ENCODE measurements around the gene SLC30A2. TPM values are rescaled to one million over a fixed set of nuclear protein-coding genes. Genes with fewer than 3 reads are reported as not detected.
A peak's percentile ranks its signal among the peaks of the same experiment; 100 is the strongest.

Gene SLC30A2
- total RNA-seq, 1 donor from 2014 or later, result 5.0 TPM

DNA sequence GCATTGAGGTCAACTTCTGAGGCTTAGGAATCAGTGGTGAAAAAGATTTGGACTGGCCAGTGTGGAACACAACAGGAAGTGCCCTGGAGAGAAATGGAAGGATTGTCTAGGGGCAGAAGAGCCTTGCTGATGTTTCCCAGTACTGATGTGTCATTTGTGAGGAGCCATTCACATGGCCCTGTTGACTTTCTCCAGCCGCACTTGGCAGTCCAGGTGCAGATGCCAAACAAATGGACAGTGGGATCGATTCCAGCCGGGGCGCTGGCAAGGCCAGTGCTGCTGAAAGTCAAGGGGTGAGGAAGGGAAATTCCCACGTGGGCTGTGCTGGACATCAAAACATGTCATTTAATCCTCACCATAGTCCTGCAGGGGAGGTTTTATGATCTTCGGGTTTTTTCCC lies 26.4 kb upstream of the SLC30A2 start:
- DNase-seq (ENCODE audit: low spot score), result peak; percentile 85
- intact Hi-C loops (cut with DNase I), result no loop called here

DNA sequence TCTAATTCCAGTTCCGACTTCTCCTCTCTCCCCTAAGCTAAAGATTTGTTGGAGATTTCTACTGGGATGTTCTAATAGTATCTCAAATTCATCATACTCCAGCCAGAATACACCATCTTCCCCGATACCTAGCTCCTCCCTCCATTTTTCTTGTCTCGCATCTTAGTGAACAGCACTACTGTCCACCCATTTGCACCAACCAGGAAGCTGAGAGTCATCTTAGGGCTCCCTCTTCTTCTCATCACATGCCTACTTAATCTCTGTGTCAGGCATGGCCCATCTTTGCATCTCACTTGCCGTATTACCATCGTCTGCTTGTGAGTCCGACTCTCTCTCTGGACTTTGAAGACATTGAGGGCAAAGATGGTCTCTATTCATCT lies 25.0 kb upstream of the SLC30A2 start:
- intact Hi-C loops (cut with DNase I), result no loop called here
- DNase-seq (ENCODE audit: low spot score), result no peak

DNA sequence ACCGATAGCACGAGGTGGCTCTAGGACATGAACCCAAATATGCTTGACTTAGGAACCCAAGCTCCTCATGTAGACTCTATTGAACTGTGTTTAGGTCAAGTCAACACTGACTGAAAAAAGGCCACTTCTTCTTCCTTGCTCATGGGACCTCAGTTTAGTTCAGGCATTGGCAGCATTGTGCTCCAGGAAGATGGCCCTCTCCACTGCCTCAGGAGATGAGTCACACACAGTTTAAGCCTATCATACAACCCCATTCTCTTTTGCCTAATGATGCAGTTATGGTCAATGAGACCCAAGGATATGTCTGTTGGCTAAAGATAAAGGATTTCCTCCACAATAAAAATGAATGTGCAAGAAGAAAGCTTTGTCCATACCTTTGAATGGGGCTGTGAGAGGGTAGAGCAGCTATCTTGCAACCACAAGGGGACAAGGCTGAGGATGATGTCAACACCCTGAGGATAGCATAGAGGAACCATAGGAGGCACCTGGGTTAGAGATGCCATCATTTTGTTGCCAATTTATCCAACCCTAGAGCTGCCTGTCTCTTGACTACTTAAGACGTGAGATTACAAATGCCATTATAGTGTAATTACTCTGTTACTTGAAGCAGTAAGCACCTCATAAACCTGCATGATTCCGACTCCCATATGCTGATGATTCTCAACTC lies 24.5 kb upstream of the SLC30A2 start:
- no peak for DNase-seq (ENCODE audit: low spot score)
- intact Hi-C loops (cut with DNase I), result no loop called here

DNA sequence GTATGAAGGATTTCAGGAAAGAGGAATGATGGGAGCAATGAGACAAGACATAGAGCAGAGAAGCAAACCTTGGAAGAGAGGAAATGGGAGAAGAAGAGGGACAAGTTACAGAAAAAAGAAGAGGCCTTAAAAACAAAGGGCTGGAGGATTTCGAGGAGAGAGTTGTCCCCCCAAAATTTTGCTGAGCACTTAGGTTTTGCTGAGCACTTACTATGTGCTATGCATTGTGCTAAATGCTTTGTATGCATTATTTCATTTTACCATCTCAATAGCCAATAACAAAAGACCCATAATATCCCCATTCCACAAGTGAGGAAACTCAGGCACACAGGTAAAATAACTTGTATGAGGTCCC lies 24.0 kb upstream of the SLC30A2 start:
- intact Hi-C loops (cut with DNase I), result no loop called here
- no peak for DNase-seq (ENCODE audit: low spot score)

DNA sequence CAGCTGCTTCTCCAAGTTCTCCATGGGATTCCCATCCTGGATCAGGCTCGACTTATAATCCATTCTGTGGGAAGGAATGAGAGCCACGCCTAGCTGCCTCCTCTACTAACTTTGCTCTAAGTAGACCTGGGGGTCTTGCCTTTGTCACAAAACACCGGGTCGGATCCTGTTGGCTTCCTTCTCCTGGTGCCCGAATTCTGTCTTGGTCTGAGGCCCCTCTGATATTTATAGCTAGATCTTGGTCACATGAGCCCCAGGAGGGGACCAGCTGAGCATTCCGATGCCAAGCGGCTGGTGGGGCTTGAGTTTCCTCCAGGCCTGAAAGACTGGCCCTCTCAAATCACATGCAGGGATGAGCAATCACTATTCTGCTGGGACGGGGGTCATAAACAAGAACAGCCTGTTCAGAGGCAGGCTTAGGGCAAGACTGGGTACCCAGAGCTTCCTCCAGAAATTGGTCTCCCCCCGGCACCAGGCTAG lies 21.6 kb upstream of the SLC30A2 start, which contains the start of gene TRIM63:
Gene TRIM63, minus strand, starts transcription at position 199 of the 480 bp plus-strand sequence. Its CDS starts 136 bp downstream, at position 63.
- no peak for DNase-seq (ENCODE audit: low spot score)
- intact Hi-C loops (cut with DNase I), result loop anchor here (1.0 to 2.0 kb wide), 3 partner anchors 15 to 47 kb away; partner anchors contain the start of gene EXTL1

DNA sequence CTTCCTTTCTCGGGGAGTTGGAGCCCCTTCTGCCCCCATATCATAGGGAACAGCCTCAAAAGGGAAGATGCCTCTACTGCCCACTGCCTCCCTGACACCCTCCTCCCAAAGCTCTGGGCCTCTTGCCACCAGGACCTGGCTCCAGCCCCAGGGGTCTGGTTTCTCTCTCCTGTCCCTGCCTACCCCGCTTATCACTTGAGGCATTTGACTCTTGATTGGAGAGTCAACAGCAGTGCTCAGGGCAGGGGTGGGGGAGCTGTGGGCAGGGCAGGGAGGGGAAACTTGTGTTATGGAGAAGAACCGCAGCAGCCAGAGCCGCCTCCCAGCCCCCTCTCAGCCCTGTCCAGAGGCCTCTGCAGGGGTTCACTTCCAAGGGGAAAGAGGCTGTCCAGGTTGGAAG lies 20.9 kb upstream of the SLC30A2 start:
- intact Hi-C loops (cut with DNase I), result loop anchor here (1.0 to 2.0 kb wide), 3 partner anchors 16 to 46 kb away; partner anchors contain the start of gene EXTL1
- DNase-seq (ENCODE audit: low spot score), result peak; percentile 90

DNA sequence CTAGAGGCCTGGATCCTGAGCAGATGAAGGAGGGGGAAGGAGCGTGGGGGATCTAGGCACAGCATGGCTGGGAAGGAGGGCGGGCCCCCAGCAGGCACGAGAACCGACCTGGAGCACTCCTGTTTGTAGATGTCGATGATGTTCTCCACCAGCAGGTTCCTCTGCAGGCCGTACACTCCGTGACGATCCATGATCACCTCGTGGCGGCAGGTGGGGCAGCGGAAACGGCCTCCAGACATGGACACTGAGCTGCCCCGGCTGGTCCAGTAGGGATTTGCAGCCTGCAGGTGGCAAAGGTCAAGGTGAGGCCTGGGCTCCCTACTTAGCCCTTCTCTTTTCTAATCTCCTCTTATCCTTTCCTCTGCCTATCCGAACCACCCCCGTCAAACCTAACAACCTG lies 20.2 kb upstream of the SLC30A2 start:
- no peak for DNase-seq (ENCODE audit: low spot score)
- intact Hi-C loops (cut with DNase I), result loop anchor here (2.0 kb wide), 2 partner anchors 17 to 45 kb away; partner anchors contain the start of gene EXTL1

DNA sequence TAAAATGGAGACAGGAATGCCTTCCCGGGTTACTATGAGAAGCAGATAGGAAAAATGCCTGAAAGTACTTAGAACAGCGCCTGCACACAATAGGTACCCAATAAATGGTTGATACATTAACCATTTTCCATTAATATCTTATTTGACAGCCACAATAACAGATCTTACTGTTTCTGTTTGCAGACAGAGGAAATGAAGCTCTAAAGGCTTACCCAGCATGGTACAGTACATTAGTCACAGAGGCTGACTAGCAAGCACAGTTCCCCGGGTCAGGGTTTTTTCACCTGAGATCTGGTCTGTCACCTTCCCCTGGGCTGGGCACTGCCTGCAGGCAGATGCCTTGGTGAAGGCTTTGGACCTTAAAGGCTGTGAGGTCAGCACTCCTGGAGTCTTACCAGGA lies 18.6 kb upstream of the SLC30A2 start:
- intact Hi-C loops (cut with DNase I), result no loop called here
- DNase-seq (ENCODE audit: low spot score), result no peak

DNA sequence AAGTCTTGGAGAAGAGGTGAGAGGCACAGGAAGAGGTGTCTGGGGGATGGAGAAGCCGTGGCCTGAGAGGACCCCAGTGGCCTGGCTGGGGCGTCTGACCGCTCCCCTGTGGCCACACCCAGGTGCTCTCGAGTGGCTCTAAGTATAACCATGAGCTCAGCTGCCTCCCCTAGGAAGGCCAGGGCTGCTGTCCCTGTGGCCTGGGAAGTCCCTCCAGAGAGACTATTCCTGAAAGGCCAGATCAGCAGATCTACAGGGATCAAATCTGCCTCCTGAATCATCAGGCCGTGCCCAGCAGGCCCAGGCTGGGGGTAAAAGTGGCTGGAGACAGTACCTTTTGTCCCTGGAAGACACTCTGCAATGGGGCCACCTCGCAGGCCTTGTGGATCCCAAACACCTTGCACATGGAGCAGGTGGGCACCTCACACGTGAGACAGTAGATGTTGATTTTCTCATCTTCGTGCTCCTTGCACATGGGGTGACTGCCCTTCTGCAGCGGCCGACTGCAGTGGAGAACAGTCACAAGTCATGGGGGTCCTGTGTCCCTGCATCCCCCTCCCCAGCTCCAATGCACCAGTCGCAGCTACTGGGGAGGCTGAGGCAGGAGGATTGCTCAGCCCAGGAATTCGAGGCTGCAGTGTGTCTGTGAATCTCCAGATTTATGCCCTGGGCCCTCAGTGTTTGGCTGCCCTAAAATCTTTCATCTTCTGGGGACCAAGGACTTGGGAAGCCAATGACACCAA lies 15.1 kb upstream of the SLC30A2 start:
- intact Hi-C loops (cut with DNase I), result no loop called here
- DNase-seq (ENCODE audit: low spot score), result no peak

DNA sequence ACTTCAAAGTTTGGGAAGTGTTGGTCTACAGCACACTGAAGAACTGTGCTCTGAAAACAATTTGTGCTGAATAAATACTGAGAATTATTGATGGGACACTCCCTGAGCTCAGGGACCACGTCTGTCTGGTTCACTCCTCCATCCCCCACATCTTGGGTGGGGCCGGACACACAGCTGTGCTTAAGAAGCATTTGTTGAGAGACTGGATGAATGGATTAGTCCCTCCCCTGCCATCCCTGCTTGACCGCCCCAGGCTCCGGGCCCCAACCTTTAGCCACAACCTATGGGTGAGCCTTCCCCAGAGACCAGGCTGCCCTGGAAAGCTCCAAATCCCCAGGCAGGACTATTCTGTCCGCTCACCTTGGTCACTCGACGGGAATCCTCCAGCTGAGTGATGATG lies 14.0 kb upstream of the SLC30A2 start:
- DNase-seq (ENCODE audit: low spot score), result no peak
- intact Hi-C loops (cut with DNase I), result no loop called here

DNA sequence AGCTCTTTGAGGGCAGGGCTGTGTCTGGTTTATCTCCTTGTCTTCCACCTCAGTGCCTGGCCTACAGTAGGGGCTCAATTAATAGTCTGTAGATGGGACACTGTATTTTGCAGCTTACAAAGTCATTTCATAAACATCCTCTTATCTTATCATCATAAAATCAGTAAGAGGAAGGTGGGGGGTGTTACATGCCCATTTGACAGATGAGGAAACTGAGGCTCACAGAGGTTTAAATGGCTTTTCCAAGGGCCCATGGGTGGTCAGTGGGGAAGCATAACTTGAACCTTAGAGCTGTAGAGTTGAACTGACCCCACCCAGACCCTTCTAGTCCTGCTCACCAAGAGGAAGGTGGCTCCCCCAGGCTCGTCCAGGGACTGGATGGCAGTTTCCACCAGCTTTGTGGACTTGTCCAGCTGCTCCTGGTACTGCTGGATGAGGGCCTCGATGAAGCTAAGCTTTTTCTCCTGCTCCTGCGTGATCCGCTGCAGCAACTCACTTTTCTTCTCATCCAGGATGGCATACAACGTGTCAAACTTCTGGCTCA lies 12.2 kb upstream of the SLC30A2 start:
- DNase-seq (ENCODE audit: low spot score), result no peak
- intact Hi-C loops (cut with DNase I), result no loop called here

DNA sequence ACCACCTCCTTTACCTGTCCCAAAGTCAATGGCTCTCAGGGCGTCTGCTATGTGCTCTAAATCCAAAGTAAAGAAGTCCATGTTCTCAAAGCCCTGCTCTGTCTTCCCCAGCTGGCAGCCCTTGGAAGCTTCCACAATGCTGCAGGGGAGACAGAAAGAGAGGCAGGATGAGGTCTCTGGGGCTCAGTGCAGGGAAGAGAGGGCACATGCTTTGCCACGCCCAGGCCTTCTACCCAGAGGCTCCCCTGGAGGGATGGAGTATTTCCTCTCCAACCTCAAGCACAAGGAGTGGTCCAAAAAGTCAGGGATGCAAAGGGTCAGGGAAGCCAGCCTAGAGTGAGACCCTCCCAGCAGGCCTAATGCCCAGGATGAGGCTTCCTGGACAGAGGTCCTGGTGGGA lies 11.3 kb upstream of the SLC30A2 start:
- no peak for DNase-seq (ENCODE audit: low spot score)
- intact Hi-C loops (cut with DNase I), result no loop called here

DNA sequence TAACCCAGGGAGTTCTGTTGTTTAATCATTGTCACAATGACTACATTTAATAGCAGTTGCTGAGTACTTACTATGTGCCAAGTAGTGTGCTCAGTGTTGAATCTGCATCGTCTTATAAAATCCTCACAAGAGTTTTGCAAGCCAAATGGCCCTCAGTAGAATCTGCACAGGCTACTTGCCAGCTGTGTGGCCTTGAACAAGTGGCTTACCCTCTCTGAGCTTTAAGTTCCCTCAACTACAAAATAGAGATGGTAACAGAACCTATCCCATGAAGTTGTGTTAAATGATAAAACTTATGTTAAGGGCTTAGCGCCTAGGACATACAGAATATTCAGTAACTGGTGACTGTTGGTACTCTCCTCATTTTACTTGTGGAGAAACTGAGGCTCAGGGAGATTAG lies 9.1 kb upstream of the SLC30A2 start:
- DNase-seq (ENCODE audit: low spot score), result no peak

DNA sequence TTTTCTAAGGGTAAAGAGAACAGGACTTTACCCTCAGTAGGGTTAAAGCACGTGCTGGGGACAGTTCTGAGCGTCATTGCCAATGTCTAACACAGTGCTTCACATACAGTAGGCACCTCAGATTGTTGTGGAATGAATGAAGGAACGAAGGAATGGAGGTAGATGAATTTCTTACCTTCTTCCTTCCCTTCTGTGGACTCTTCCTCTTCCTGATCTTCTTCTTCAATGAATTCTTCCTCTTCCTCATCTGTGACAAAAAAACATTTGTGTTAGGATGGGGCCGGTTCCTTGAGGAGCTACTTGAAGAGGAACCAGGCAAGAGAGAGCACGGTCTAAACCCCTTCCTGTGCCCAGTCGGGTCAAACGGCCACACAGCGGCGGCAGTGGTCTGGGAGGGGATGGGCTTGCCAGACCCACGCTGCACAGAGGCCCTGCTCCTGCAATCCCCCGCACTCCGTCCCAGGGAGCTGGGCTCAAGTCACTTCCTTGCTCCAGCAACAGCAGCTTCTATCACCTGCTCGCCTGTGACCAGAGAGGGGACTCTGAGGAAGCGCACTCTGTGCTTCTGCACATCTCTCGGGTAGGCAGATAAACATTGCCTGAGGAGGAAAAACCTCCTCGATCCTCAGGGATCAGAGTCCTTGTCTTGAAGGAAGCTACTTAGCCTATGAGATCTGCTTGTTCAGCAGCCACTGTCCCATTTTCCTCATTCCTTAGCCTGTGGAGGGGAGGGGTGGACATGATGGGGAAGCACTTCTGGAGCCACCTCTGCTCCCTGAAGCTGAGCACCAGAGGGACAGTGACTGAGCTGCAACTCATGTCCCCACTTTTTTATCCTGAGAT lies 8.0 kb upstream of the SLC30A2 start:
- intact Hi-C loops (cut with DNase I), result no loop called here

More for the DNA sequence above, 9.1 kb upstream of the SLC30A2 start:
- intact Hi-C loops (cut with DNase I), result no loop called here

DNA sequence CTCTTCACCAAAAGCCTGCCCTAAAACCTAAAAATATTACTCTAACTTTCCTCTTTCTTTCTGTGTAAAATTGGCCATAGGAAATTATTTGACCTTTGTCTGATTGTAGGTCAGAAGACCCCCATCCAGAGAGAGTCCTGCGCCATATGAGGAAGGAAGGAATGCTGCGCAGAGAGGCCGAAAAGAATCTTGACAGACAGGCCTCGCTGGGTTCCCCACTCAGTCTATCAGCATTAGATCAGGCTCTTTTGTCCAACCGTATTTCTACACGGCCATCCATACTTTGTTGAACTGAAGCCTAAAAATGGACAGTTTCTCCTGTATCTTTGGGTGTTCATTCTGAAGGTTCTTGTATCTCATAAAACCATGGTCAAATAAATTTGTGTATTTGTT lies 4.3 kb upstream of the SLC30A2 start:
- DNase-seq (ENCODE audit: low spot score), result no peak
- intact Hi-C loops (cut with DNase I), result no loop called here

More for the DNA sequence above, 8.0 kb upstream of the SLC30A2 start:
- DNase-seq (ENCODE audit: low spot score), result no peak

DNA sequence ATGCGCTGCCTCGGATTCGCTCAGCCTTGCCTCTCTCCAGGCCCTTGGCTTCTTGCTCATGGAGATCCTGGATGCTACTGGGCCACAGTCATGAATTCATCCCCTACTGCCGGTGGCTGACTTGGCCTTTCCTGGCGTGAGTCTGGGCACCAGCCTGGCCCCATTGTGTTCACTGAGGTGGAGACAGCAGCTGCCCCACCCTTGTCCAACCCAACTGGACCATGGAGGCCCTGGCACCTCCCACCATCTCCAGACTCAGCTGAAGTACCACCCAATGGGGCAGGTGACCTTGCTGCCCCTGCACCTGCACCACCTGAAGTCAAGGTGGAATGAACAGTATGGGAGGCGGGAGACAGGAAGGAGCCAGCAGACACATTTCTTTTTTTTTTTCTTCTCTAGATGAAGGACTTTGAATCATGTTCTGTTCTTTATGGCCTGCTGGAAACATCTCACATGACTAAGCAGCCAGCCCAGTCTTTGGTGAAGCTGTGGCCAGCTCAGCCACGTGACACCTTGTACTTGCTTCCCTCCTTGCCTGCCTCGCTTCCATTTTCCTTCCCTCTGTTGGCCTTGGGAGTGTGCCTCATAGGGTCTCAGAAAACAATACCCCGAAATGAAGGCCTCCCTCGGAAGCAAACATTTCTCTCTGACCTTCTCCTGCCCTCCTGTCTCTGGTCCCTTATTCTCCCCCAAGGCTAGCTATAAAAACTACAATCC lies 3.8 kb upstream of the SLC30A2 start:
- intact Hi-C loops (cut with DNase I), result no loop called here
- DNase-seq (ENCODE audit: low spot score), result no peak

DNA sequence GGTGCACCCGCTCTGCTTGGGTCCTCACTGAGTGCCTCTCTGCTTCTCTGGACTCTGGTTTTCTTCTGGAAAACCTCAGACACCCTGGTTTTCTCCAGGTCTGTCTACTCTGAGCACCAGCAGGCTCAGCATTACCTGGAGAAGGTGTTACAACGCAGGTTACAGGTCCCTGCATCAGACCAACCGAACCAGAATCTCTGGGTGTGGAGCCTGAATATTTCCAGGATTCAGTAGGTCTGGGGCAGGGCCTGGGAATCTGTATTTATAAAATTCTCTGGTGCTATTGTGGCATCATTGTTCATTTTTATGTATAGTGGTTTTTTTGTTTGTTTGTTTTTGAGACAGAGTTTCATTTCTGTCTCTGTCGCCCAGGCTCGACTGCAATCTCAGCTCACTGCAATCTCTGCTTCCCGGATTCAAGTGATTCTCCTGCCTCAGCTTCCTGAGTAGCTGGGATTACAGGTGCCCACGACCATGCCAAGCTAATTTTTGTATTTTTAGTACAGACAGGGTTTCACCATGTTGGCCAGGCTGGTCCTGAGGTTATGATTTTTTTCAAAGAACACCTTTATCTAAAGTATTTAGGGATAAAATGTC lies 1.5 kb upstream of the SLC30A2 start:
- no peak for DNase-seq (ENCODE audit: low spot score)
- intact Hi-C loops (cut with DNase I), result no loop called here

DNA sequence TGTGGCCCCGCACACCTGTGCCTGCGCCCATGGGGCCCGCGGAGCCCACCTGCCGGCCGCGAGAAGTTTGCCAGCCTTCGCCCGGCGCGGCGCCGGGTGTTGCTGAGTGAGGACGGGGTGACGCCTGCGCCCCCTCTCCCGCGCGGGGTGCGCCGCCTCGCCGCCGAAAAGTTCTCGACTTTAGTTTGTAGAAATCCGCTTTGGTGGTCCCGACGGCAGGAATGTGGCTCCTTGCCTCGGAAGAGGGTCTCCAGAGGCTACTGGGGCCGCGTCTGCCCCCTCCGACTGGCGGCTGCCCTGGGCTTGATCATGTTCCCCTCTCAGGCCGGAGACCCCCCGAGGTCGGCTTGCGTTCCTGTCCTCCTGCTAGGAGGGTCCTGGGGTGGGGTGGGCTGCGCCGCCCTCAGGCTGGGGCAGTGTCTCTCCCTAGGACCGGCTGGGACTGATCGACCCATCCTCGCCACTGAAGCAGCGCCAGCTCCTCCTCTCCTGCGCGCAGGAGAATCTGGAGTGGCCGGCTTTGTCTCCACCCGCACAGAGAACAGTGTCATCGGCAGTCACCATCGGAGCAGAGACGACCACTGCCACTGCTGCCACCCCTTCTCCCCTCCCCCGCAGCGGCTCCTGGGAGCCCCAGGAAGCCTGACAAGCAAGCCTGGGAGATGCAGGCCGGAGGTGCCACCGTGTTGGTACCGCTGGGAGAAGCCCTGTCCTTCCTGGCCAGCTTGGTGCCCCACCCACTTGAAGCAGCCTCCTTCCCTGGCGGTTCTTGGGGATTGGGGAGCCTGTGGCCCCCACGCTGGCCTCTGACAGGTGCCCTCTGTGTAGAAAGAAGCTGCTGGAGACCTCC lies 553 bp upstream of the SLC30A2 start:
- intact Hi-C loops (cut with DNase I), result no loop called here
- no peak for DNase-seq (ENCODE audit: low spot score)
